HL-60 (cell line): Measurements from ENCODE around the gene HMCN2.

Experiments
- POLR2AphosphoS5 ChIP-seq: IDR thresholded peaks from 2 replicates; pipeline ENCODE4 v1.6.1; 2012; ENCODE audit warnings: low read depth
- TF ChIP-seq, protein P1 (sequence below): IDR thresholded peaks from one replicate; pipeline ENCODE4 v1.5.1; 2011; ENCODE audit warnings: low read length, control low read depth, inconsistent platforms; ENCODE audit not compliant: insufficient read depth

DNA sequence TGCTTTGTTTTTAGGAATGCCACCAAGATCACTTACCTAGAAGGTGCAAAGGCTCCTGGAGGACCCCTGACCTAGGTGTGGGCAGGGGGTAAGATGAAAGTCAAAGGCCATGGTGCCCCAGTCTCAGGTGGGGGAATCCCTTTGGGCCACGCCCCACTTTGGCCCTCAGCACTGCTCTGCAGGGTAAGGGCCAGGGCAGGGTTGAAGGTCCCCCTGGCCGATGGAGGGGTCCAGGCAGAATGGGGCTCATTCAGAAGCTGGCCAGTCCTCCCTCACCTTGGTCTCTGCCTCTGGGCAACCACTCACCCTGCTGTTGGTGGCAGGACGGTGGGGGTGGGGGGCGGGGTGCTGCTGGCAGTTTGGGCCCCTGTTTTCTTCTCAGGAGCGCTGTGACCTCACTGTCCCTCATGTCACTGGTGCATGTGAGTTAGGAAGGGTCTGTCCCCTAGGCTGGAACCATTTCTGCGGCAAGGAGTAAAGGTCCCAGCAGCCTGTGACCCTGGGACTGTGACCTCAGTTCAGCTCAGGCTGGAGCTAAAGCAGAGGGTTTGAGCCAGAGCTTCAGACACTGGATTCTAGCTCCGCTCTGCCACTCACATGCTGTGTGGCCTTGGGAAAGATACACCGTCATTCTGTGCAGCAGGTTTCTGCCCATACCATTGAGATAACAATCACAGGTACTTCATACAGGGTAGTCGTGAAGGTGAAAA, 177.3 kb downstream of the HMCN2 start:
- TF ChIP-seq, protein P1, sequence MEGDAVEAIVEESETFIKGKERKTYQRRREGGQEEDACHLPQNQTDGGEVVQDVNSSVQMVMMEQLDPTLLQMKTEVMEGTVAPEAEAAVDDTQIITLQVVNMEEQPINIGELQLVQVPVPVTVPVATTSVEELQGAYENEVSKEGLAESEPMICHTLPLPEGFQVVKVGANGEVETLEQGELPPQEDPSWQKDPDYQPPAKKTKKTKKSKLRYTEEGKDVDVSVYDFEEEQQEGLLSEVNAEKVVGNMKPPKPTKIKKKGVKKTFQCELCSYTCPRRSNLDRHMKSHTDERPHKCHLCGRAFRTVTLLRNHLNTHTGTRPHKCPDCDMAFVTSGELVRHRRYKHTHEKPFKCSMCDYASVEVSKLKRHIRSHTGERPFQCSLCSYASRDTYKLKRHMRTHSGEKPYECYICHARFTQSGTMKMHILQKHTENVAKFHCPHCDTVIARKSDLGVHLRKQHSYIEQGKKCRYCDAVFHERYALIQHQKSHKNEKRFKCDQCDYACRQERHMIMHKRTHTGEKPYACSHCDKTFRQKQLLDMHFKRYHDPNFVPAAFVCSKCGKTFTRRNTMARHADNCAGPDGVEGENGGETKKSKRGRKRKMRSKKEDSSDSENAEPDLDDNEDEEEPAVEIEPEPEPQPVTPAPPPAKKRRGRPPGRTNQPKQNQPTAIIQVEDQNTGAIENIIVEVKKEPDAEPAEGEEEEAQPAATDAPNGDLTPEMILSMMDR, result no peak
- no peak for TF ChIP-seq POLR2AphosphoS5
